ENCODE measurements around the gene SPDL1.

The SPDL1 gene

GRCh38 chr5:169634606-169635005, 51.0 kb downstream of the SPDL1 start:
- no peak for DNase-seq

DNA sequence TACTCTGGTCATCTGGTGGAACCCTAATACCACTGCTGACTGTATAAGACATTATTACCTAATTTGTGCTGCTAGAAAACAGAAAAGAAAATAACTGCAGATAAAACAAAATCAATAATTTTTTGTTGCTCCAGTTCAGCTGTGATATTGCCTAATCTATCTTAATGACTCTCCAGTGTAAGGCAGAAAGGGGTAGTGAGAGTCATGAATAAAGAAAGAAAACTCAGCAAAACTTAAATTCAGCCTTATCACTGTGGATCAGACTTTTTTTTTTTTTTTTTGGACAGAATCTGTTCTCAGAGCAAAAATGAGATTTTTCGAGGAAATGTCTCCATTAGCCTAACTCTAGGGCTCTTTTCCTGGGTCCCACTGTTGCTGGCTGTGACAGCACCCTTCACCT, 52.4 kb downstream of the SPDL1 start:
- no peak for DNase-seq

DNA sequence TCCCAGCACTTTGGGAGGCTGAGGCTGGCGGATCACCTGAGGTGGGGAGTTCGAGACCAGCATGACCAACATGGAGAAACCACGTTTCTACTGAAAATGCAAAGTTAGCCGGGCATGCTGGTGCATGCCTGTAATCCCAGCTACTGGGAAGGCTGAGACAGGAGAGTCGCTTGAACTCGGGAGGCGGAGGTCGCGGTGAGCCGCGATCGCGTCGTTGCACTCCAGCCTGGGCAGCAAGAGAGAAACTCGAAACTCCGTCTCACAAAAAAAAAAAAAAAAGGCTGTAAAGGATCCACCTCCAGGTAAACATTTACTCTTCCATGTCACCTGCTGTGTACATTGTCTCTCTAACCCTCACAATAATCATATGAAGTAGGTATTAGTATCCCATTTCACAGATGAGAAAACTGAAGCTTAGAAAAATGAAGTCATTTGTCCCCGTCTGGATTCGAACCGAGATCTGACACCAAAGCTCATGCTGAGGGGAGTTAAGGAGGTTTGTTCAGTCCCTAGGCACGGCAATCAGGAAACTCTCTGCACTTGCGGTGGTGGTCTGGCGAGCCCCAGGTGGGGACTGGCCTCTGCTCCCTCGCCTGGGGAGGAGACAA, 53.0 kb downstream of the SPDL1 start:
- no peak for DNase-seq

GRCh38 chr5:169637085-169637548, 53.5 kb downstream of the SPDL1 start, which contains the start of gene DOCK2:
DOCK2 (plus strand) TSS chr5:169637275; CDS start chr5:169637327, 52 bp downstream.
- no peak for DNase-seq

- no peak for DNase-seq
Measured at GRCh38 chr5:169637549-169638121, 54.1 kb downstream of the SPDL1 start.

DNA sequence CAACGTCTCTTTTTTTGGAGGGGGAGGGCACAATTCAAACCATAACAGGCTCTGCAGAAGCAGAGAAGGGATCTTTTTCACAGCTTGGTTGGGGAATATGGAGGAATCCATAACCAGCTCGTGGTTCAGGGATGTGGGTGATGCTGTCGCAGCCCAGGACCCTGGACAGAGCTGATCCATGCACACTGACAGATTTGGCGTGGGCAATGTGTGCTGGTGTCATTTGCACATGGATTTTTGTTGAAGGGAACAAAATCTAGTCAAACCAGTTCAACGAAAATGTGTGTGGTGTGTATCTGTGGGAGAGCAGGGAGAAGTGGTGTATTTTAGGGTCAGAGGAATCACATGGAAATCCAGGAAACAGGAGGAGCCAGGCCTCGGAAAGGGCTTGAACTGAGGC, 57.7 kb downstream of the SPDL1 start:
- no peak for DNase-seq

DNA sequence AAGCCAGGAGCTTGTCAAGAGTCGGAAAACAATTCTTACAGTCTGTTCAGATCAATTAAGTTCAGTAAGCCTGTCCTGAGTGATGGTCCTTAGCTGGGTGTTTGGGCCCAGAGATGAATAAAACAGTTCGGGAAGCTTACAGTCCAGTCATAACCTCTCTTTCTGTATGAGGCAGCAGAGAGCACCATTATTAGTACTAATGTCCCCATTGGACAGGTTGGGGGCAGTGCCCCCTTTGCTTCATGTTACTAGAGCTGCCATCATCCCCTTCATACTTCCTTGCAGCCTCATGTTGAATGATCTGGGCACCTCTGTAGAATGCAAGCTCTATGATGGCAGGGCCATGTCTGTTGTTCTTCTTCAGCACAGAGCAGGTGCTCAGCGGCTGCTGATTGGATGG, 63.3 kb downstream of the SPDL1 start:
- no peak for DNase-seq

DNA sequence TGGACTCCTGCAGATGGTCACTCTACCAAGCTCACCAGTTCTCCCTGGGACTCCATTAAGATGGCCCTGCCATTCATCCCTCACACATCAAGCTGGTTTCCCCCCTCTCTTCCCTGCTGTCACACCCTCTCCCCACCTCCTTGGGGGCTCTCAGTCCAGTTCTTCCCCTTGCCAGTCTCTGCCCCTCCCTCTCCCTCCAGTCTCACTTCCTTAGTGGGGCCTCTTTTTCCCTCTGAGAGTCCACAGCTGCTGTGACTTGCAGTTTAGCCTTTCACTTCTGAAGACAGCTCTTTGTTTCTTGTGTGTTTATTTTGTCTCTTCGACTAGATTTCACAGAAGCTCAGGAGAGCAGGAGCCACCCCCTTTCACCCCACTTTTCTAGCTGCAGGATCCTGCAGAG, 64.0 kb downstream of the SPDL1 start:
- no peak for DNase-seq

DNA sequence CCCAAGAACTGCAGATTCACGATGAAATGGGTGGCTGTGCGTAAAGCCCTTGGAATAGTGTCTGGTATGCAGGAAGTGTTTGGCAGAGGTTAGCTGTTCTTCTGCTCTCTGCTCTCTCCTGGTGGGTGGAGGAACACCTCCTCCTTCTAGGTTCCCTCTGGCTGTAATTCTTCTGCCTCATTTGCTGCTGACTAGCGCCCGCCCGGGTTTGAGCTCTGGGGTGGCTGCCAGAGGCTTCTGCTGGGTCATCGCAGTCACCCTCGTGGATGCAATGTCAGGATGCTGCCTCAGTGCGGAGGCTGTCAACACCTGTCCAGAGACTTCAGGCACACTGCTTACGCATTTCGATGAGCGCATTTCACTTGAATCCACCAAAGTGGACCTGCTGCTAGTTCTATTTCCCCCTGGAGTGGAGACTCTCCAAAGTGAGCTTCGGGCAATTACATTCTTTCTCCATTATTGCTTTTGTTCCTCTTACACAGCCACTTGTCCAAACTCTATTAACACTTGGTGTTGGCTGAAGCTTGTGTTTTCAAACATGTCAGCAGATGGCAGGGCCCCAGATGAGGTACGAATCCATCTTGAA, 65.2 kb downstream of the SPDL1 start:
- DNase-seq = no peak

- no peak for DNase-seq
Measured at GRCh38 chr5:169649486-169649885, 65.9 kb downstream of the SPDL1 start.

- DNase-seq = no peak
Measured at GRCh38 chr5:169650701-169651331, 67.2 kb downstream of the SPDL1 start.

DNA sequence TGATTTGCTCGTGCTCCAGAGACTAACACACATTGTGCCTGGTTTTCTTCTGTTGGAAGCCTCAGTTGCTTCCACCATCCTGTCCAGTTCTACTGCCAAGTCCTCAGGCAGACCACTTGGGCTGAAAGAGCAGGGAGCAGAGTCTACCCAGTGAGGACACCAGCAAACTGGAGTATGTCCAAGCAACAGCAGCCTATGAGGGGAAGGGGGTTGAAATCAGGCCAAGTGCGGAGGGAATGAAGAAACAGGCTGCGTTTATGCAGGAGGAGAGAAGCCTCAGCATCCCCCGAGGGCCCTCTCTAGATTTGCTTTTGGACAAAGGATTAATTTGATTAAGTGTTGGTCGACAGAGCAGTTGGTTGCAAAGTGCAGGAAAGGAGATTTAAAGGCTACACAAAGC, 68.0 kb downstream of the SPDL1 start:
- DNase-seq = no peak

- no peak for DNase-seq
Measured at GRCh38 chr5:169652057-169652456, 68.5 kb downstream of the SPDL1 start.

DNA sequence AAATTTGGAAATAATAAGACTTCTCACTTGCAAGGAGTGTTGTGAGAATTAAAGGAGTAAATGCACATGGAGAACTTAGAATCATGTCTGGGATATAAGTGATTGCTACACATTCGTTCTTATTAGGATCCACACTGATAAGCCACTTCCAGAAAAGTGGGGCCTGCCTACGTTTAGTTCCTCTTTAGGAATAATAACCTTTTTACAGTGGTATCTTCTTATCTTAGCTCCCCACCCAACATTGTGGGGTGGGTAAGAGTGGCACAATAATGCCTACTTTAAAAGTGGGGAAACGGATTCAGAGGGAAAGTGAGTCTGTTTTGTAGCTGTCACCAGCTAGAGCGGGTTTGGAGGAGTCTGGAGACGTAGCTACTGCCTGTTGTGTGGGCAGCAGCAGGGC, 69.5 kb downstream of the SPDL1 start:
- no peak for DNase-seq
